Endothelial cell (in vitro differentiated cells): ENCODE data around the gene ATP2A3. TPM values are rescaled to one million over a fixed set of nuclear protein-coding genes. Genes with fewer than 3 reads are reported as not detected.

Experiments
- DNase-seq: peaks from one replicate; pipeline ENCODE4 v3.0.0; 2021; ENCODE audit warnings: low spot score
- H3K27ac Mint-ChIP-seq: one replicate; pipeline ENCODE4 v1.8.0; 2021; ENCODE audit warnings: mixed read lengths, inconsistent platforms; ENCODE audit not compliant: unreplicated experiment
- H3K27me3 Mint-ChIP-seq: one replicate; pipeline ENCODE4 v1.8.0; 2021; ENCODE audit warnings: mild to moderate bottlenecking, moderate library complexity, mixed read lengths, inconsistent platforms; ENCODE audit not compliant: unreplicated experiment
- H3K36me3 Mint-ChIP-seq: one replicate; pipeline ENCODE4 v1.8.0; 2021; ENCODE audit warnings: mild to moderate bottlenecking, low read depth, mixed read lengths, inconsistent platforms; ENCODE audit not compliant: unreplicated experiment
- H3K4me1 Mint-ChIP-seq: one replicate; pipeline ENCODE4 v1.8.0; 2021; ENCODE audit warnings: mild to moderate bottlenecking, mixed read lengths, inconsistent platforms; ENCODE audit not compliant: unreplicated experiment
- H3K4me3 Mint-ChIP-seq: one replicate; pipeline ENCODE4 v1.8.0; 2021; ENCODE audit warnings: mild to moderate bottlenecking, mixed read lengths, inconsistent platforms; ENCODE audit not compliant: unreplicated experiment
- H3K9me3 Mint-ChIP-seq: one replicate; pipeline ENCODE4 v1.8.0; 2021; ENCODE audit warnings: mixed read lengths, inconsistent platforms; ENCODE audit not compliant: unreplicated experiment
- total RNA-seq: library from RNA; stranded (reverse); fragmentation: NEBNext Ultra II Directional; extraction: Animal tissue kit (Norgen Biotek cat#: 25700); gene quantifications from one replicate; pipeline ENCODE4 v1.2.1, GENCODE V29; 2021; ENCODE audit not compliant: unreplicated experiment
- TF ChIP-seq, protein P1 (sequence below): fragments of 200-600 bp; sonication (generic); IDR thresholded peaks from one replicate; pipeline ENCODE4 v1.5.0; 2021; ENCODE audit warnings: antibody characterized with exemption; ENCODE audit not compliant: unreplicated experiment

The ATP2A3 gene
- total RNA-seq, 1 donor from 2014 or later, result 116 TPM

DNA sequence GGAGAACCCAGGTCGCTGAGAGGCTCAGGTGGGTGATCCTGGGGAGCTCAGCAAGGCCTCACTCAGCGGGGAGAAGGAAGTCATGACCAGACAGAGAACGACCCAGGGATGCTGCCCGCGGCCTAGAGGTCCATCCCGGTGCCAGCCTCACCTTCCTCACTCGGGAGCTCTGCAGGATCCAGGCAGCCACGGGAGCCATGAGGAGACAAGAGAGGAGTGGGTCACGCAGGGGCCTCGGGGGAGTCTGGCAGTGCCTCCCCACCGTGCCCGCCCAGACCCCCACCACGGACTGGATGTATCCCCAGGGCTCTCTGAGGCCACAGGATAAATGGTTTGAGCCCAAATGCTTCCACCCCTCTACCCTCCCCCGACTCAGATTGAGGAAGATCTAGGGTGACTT, 10.7 kb downstream of the ATP2A3 start:
- Mint-ChIP-seq H3K4me3 (no peak overlapping the region), H3K4me1 (peaks cover 6% of the 10 kb centered on the region), H3K27ac (no peak overlapping the region), H3K27me3 (peaks cover 10% of the 10 kb centered on the region), H3K9me3 (no peaks in the 10 kb centered on the region), H3K36me3 (peaks cover 12% of the 10 kb centered on the region)
- no peak for DNase-seq
- TF ChIP-seq, protein P1, sequence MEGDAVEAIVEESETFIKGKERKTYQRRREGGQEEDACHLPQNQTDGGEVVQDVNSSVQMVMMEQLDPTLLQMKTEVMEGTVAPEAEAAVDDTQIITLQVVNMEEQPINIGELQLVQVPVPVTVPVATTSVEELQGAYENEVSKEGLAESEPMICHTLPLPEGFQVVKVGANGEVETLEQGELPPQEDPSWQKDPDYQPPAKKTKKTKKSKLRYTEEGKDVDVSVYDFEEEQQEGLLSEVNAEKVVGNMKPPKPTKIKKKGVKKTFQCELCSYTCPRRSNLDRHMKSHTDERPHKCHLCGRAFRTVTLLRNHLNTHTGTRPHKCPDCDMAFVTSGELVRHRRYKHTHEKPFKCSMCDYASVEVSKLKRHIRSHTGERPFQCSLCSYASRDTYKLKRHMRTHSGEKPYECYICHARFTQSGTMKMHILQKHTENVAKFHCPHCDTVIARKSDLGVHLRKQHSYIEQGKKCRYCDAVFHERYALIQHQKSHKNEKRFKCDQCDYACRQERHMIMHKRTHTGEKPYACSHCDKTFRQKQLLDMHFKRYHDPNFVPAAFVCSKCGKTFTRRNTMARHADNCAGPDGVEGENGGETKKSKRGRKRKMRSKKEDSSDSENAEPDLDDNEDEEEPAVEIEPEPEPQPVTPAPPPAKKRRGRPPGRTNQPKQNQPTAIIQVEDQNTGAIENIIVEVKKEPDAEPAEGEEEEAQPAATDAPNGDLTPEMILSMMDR, result no peak

DNA sequence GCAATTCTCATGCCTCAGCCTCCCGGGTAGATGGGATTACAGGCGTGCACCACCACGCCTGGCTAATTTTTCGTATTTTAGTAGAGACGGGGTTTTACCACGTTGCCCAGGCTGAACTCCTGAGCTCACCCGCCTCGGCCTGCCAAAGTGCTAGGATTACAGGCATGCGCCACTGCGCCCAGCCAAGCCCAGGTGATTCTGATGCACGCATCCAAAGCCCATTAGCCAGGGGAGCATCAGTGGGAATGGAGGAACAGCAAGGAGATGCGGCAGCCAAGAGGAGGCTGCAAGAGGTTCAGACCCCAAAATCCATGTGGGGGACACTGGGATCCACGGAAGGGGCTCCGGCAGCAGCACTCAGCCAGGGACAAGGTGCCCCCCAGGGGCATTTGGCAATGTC, 12.1 kb downstream of the ATP2A3 start:
- H3K4me3 Mint-ChIP-seq, result no peak overlapping the region
- peaks cover 9% of the 10 kb centered on the region for H3K27me3 Mint-ChIP-seq
- TF ChIP-seq, protein P1, result no peak
- no peak overlapping the region for H3K27ac Mint-ChIP-seq
- H3K36me3 Mint-ChIP-seq, result peaks cover 6% of the 10 kb centered on the region
- H3K9me3 Mint-ChIP-seq, result no peaks in the 10 kb centered on the region
- peaks cover 6% of the 10 kb centered on the region for H3K4me1 Mint-ChIP-seq
- DNase-seq, result no peak

DNA sequence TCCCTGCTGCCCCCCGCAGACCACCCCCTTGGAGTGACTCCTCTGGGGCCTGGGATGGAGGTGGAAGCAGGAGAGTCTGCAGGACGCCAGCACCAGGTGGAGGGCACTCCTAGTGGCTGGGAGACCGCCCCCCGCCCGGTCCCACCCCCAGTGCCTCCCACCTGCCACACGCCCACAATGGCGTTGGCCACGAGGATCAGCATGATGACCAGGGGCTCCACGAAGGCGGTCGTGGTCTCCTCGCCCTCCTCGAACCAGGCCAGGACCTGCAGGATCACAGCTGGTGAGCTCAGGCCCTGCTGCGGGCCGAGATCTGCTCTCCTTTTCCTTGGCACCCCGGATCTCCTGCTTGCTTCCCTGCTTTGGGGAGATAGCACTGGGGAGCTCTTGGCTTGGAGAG, 12.8 kb downstream of the ATP2A3 start:
- H3K4me1 Mint-ChIP-seq, result peaks cover 6% of the 10 kb centered on the region
- TF ChIP-seq, protein P1, result no peak

DNA sequence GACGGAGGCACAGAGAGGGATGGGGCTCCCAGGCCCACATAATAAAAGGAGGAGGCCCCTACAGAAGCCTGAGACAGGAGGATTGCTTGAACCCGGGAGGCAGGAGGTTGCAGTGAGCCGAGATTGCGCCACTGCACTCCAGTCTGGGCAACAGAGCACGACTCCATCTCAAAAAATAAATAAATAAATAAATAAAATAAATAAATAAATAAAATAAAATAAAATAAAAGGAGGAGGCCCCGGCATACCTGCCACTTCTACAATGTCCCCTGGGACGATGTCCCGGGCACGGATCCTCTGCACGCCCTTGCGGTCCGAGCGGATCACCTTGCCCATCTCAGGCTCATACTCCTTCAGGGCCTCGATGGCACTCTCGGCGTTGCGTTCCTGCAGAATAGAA, 13.2 kb downstream of the ATP2A3 start:
- no peak for DNase-seq
- Mint-ChIP-seq H3K9me3 (no peaks in the 10 kb centered on the region), H3K4me1 (peaks cover 2% of the 10 kb centered on the region), H3K27ac (no peak overlapping the region), H3K36me3 (no peaks in the 10 kb centered on the region), H3K27me3 (peaks cover 5% of the 10 kb centered on the region), H3K4me3 (no peak overlapping the region)
- TF ChIP-seq, protein P1, result no peak

More for the DNA sequence above, 12.8 kb downstream of the ATP2A3 start:
- H3K27me3 Mint-ChIP-seq, result peaks cover 5% of the 10 kb centered on the region
- DNase-seq, result no peak
- no peak overlapping the region for H3K4me3 Mint-ChIP-seq
- H3K9me3 Mint-ChIP-seq, result no peaks in the 10 kb centered on the region
- H3K27ac Mint-ChIP-seq, result no peak overlapping the region
- H3K36me3 Mint-ChIP-seq, result no peaks in the 10 kb centered on the region

DNA sequence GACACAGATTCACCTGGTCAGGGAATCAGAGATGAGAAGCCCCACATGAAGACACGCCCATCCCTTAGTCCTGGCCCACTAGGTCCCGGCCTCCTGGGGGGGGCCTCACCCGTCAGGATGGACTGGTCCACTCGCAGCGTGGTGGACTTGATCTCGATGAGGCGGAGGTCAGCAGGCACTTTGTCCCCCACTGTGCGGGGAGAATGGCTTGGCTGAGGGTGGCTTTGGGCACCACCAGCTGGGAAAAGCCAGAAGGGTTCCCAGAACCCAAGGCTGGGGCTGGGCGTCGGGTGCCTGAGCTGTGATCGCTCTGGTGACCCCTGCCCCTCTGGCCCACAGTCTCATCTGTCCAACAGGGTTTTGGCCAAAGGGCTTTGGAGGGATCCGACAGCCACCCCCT, 13.7 kb downstream of the ATP2A3 start:
- Mint-ChIP-seq H3K27ac (no peak overlapping the region), H3K36me3 (peaks cover 3% of the 10 kb centered on the region), H3K4me1 (no peaks in the 10 kb centered on the region), H3K27me3 (peaks cover 8% of the 10 kb centered on the region), H3K4me3 (no peak overlapping the region), H3K9me3 (no peaks in the 10 kb centered on the region)
- TF ChIP-seq, protein P1, result no peak
- no peak for DNase-seq
